Sigmoid colon (tissue), 4 donors: Measurements from ENCODE around the gene TADA1.

Source experiments
- CTCF ChIP-seq, 4 experiments: fragments of 450-650 bp in 3 of 4; fragments of 200-600 bp in 1 of 4; IDR thresholded peaks; one replicate each; pipeline ENCODE4 v1.5.1; 2016 to 2019; ENCODE audit warnings: antibody characterized with exemption in 4 of 4, mild to moderate bottlenecking in 3 of 4, moderate library complexity in 2 of 4
- EP300 ChIP-seq, 4 donors: sonication (generic); formaldehyde crosslinking; IDR thresholded peaks; one replicate each; pipeline ENCODE4 v1.6.1; 2017; ENCODE audit warnings: antibody characterized with exemption in 4 of 4

- TF ChIP-seq CTCF (IDR thresholded peaks at IDR 0.05) (no peak), EP300 (IDR thresholded peaks at IDR 0.05) (no peak)
Measured at GRCh38 chr1:166906647-166907046, 30.6 kb upstream of the TADA1 start.
